Activated CD4-positive, alpha-beta T cell treated with anti-CD3 and anti-CD28 coated beads, Interleukin-2, amount 10 ng/mL, durations not matched to agents 24 days and 14 days (primary cell): ENCODE measurements around the gene ITPK1. TPM values are rescaled to one million over a fixed set of nuclear protein-coding genes. Genes with fewer than 3 reads are reported as not detected.
"Not testable (repeated sequence)": the region's sequence is repeated elsewhere in the genome, so short reads cannot be mapped to it uniquely, and the experiment has no call there.

ENCODE experiments used
- DNase-seq: peaks from one replicate; pipeline ENCODE4 v3.0.0; 2022
- H3K27ac Mint-ChIP-seq: one replicate; pipeline ENCODE4 v1.8.0; 2022; ENCODE audit warnings: mild to moderate bottlenecking, mixed read lengths
- H3K27me3 Mint-ChIP-seq: one replicate; pipeline ENCODE4 v1.8.0; 2022; ENCODE audit warnings: mixed read lengths
- H3K36me3 Mint-ChIP-seq: one replicate; pipeline ENCODE4 v1.8.0; 2022; ENCODE audit warnings: low read depth, mild to moderate bottlenecking, mixed read lengths
- H3K4me1 Mint-ChIP-seq: one replicate; pipeline ENCODE4 v1.8.0; 2021; ENCODE audit warnings: mixed read lengths
- H3K4me3 Mint-ChIP-seq: one replicate; pipeline ENCODE4 v1.8.0; 2022; ENCODE audit warnings: mild to moderate bottlenecking, moderate library complexity, mixed read lengths
- H3K9me3 Mint-ChIP-seq: one replicate; pipeline ENCODE4 v1.8.0; 2021; ENCODE audit warnings: mixed read lengths
- intact Hi-C: fragments of 100-400 bp; cut with micrococcal nuclease; formaldehyde crosslinking; loops from one replicate; pipeline ENCODE4 v1.15.1; 2023
- total RNA-seq: library from RNA; stranded (reverse); gene quantifications from 2 replicates; pipeline ENCODE4 v1.2.3, GENCODE V29; 2022

The ITPK1 gene
- total RNA-seq: 71.0 and 73.9 TPM in 2 replicates

DNA sequence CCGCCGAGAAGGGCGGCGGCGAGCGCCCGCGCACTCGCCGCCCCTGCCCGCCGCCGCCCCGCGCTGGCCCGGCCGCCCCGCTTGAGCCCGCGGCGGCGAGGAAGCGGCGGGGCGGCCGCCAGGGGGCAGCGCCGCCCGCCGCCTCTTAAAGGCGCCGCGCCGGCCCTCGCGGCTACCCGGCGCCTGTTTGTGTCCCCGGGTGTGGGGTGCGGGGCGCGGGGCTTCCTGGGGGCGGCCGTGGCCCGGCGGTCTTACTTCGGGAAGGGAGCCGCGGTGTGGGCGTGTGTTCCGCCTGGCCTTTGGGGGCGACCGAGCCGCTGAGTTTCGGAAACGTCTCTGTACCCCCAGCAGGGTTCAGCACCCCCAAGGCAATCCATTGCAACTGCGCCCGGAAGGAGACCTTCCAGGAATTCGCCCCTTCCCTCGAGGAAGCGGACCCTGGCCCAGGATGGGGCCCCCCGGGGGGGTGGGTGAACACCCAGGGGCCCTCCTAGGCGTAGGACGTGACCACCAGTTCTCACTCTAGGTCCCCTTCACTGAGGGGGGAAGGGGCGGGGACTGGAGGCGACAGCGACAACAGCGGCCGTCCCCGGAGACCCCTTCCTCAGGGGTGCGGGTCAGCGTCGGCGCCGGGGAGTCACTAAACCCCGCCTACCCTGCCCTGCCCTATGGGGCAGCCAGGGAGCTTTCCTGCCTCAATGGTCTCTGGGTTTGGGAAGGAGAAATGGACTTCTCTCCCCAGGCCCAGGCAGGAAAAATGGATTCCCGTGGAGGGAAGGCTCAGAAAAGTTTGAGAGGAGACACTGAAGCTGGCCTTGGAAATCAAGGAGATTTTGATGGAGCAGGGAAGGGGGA, at the start of gene ITPK1:
ITPK1 (minus strand) TSS at position 105 of the 855 bp plus-strand sequence. CDS start 762 bp downstream, outside the sequence.
- H3K4me3 Mint-ChIP-seq: peak within 1 kb of the TSS; percentile 90
- H3K27ac Mint-ChIP-seq: peak within 1 kb of the TSS; percentile 68
- peaks cover 26% of the 10 kb centered on the region for H3K4me1 Mint-ChIP-seq
- intact Hi-C loops: loop anchor here (2.0 to 5.0 kb wide), 3 partner anchors 69 to 163 kb away; partner anchors contain the start of genes GON7, LYSET, MOAP1 and UBR7
- no peaks in the 10 kb centered on the region for H3K9me3 Mint-ChIP-seq
- peak; percentile 89 for DNase-seq
- peaks cover 2% of the 10 kb centered on the region for H3K36me3 Mint-ChIP-seq
- no peaks in the 10 kb centered on the region for H3K27me3 Mint-ChIP-seq

DNA sequence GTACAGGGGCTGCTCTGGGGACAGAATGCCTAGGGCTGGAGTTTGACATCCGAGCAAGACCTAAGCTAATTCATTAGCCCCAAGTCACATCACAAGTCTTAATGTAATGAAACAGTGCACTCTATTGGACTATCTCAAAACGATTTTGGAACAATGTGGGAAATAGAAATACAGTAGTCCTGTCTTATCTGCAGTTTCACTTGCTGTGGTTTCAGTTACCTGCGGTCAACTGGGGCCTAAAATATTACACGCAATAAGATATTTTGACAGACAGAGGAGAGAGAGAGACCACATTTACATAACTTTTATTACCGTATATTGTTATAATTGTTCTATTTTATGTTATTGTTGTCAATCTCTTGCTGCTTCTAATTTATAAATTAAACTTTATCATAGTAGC, 47.8 kb upstream of the ITPK1 start:
- H3K4me1 Mint-ChIP-seq: no peaks in the 10 kb centered on the region
- H3K36me3 Mint-ChIP-seq: no peaks in the 10 kb centered on the region

DNA sequence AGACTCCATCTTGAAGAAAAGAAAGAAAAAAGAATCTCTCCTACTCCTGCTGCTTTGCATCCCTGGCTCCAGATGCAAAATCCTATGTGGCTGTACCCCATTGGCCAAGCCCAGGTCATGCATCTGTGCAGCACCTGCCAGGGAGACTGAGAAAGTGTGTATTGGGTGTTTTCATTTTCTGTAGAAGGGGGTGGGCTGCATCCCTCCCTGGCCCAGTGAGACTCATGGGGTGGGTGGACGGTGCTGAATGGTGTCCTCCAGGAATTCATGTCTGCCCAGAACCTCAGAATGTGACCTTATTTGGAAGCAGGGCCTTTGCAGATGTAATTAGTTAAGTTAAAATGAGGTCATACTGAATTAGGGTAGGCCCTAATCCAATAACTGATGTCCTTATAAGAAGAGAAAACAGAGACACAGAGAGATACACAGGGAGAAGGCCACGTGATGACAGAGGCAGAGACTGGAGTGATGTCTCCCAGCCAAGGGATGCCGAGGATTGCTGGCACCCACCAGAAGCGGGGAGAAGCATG, 45.8 kb upstream of the ITPK1 start:
- H3K27me3 Mint-ChIP-seq: peaks cover 2% of the 10 kb centered on the region
- H3K4me1 Mint-ChIP-seq: no peaks in the 10 kb centered on the region
- H3K27ac Mint-ChIP-seq: no peak overlapping the region
- no peaks in the 10 kb centered on the region for H3K36me3 Mint-ChIP-seq
- intact Hi-C loops: no loop called here
- no peak for DNase-seq
- H3K9me3 Mint-ChIP-seq: no peaks in the 10 kb centered on the region
- no peak overlapping the region for H3K4me3 Mint-ChIP-seq

More for the DNA sequence above, 47.8 kb upstream of the ITPK1 start:
- Mint-ChIP-seq H3K27ac (no peak overlapping the region), H3K27me3 (no peaks in the 10 kb centered on the region), H3K9me3 (no peaks in the 10 kb centered on the region), H3K4me3 (no peak overlapping the region)
- intact Hi-C loops: no loop called here
- no peak for DNase-seq

DNA sequence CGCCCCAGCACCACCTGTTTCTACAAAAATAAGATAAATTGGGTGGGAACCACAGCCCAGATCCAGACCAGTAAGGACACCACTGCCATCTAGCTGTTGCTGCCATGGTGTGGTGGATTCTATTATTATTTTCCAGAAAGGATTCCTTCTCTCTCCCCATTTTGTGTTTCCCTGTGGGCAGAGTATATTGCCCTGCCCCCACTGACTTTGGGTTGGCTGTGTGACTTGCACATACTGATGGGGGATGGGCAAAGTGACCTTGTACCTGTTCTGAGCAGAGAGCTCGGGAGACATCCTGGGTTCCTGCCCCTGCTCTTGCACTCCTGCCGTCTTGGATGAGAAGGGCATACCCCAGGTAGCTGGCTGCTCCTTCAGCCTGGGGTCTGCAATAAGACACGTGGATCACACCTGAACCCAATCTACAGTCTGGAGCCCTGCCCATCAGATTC, 44.7 kb upstream of the ITPK1 start:
- H3K9me3 Mint-ChIP-seq: no peaks in the 10 kb centered on the region
- intact Hi-C loops: no loop called here
- peaks cover 2% of the 10 kb centered on the region for H3K27me3 Mint-ChIP-seq
- no peak overlapping the region for H3K27ac Mint-ChIP-seq
- DNase-seq: no peak
- H3K36me3 Mint-ChIP-seq: no peaks in the 10 kb centered on the region
- no peaks in the 10 kb centered on the region for H3K4me1 Mint-ChIP-seq
- no peak overlapping the region for H3K4me3 Mint-ChIP-seq

DNA sequence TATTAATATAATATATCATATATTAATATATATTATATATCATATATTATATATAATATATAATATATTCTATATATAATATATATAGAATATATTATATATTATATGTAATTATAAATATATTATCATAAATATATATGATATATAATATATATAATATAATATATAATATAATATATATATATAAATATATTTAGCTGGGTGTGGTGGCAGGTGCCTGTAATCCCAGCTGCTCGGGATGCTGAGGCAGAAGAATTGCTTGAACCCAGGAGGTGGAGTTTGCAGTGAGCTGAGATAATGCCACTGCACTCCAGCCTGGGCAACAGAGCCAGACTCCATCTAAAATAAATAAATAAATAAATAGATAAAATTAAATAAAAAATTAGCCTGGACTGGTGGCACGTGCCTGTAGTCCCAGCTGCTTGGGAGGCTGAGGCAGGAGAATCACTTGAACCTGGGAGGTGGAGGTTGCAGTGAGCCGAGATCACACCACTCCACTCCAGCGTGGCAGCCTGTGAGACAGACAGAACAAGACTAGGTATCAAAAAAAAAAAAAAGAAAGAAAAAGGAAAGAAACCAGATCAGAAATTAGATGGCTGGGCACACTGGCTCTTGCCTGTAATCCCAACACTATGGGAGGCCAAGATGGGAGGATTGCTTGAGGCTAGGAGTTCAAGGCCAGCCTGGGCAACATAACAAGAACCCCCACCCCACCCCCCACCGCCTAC, 44.1 kb upstream of the ITPK1 start:
- H3K4me3 Mint-ChIP-seq, H3K27ac Mint-ChIP-seq, DNase-seq, H3K36me3 Mint-ChIP-seq, H3K4me1 Mint-ChIP-seq, H3K9me3 Mint-ChIP-seq, intact Hi-C loops, H3K27me3 Mint-ChIP-seq: not testable (repeated sequence)

DNA sequence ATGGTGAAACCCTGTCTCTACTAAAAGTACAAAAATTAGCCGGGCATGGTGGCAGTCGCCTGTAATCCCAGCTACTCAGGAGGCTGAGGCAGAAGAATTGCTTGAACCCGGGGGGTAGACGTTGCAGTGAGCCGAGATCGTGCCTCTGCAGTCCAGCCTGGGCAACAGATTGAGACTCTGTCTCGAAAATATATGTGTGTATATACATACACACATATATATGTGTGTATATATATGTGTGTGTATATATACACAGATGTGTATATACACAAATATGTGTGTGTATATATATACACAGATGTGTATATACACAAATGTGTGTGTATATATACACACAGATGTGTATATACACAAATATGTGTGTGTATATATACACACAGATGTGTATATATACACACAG, 42.6 kb upstream of the ITPK1 start:
- intact Hi-C loops, H3K27me3 Mint-ChIP-seq, H3K27ac Mint-ChIP-seq, H3K9me3 Mint-ChIP-seq, DNase-seq, H3K4me1 Mint-ChIP-seq, H3K36me3 Mint-ChIP-seq, H3K4me3 Mint-ChIP-seq: not testable (repeated sequence)

DNA sequence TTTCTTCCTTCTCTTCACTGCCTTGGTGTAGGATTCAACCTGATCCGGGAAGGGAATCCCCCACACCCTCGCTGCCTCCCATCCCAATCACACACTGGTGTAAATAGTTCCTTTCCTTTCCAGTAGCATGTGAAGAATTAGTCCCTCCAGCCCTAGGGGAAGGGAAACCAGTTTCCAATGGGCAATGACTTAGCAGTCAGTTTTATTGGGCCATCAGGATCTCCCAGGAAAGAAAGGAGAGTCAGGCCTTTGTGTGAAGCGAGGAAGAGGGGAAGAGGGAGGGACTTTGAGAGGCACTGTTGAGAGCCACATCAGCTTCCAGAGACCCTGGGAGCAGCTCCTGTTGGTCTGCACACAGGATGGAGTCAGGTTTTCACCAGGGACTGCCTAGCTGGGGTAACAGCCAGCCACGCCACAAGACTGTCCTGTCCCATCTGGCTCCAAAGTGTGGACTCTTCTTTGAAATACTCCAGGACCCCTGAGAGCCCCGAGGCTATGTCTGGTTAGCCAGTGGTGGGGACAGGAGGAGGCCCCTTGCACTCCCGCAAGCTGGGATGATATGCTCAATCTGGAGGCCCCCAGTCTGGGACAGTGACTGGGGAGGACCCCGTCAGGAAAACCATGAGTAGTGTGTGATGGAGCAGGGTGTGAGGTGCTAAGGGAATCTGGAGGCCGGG, 41.1 kb upstream of the ITPK1 start:
- Mint-ChIP-seq H3K9me3 (no peaks in the 10 kb centered on the region), H3K4me1 (no peaks in the 10 kb centered on the region), H3K27me3 (peaks cover 4% of the 10 kb centered on the region), H3K4me3 (no peak overlapping the region), H3K27ac (no peak overlapping the region), H3K36me3 (no peaks in the 10 kb centered on the region)
- DNase-seq: no peak
- intact Hi-C loops: no loop called here

DNA sequence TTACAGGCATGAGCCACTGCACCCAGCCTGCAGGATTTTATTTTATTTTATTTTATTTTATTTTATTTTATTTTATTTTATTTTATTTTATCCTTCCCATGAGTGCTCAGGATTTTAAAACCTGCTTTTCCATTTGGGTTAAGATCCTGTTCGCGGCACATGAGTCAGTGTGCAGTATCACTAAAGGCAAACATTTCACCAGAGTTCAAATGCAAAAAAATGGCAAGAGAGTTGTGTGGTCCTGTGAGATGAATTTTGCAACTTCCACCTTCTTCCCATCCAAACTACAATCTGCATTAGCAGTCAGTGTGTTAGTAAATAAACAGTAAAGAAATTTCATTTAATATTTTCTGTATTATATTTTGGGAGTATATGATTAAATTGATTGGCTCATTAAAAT, 39.9 kb upstream of the ITPK1 start:
- Mint-ChIP-seq H3K4me1 (no peaks in the 10 kb centered on the region), H3K36me3 (no peaks in the 10 kb centered on the region), H3K27me3 (peaks cover 6% of the 10 kb centered on the region), H3K27ac (no peak overlapping the region), H3K9me3 (no peaks in the 10 kb centered on the region), H3K4me3 (no peak overlapping the region)
- no peak for DNase-seq
- intact Hi-C loops: no loop called here

DNA sequence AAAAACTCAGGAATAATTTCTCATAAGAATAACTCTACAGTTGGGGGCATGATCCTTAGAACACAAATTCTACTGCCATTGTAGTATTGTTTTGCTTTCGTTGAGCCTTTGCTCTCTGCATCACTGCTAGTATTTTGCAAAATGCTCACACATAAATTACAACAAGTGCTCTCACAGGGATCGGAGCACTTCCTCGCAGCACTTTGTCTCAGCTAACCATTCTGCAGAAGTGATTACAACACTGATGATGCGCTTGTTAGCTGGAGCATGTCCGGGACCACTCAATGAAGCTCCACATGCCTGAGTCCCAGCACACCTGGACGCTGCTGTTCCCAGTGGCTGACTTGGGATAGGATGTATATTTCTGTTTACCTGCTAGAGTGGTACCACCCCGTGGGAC, 37.4 kb upstream of the ITPK1 start:
- H3K36me3 Mint-ChIP-seq: no peaks in the 10 kb centered on the region
- intact Hi-C loops: no loop called here
- H3K9me3 Mint-ChIP-seq: no peaks in the 10 kb centered on the region
- H3K4me3 Mint-ChIP-seq: no peak overlapping the region
- no peak overlapping the region for H3K27ac Mint-ChIP-seq
- no peaks in the 10 kb centered on the region for H3K4me1 Mint-ChIP-seq
- H3K27me3 Mint-ChIP-seq: peaks cover 6% of the 10 kb centered on the region
- DNase-seq: no peak

DNA sequence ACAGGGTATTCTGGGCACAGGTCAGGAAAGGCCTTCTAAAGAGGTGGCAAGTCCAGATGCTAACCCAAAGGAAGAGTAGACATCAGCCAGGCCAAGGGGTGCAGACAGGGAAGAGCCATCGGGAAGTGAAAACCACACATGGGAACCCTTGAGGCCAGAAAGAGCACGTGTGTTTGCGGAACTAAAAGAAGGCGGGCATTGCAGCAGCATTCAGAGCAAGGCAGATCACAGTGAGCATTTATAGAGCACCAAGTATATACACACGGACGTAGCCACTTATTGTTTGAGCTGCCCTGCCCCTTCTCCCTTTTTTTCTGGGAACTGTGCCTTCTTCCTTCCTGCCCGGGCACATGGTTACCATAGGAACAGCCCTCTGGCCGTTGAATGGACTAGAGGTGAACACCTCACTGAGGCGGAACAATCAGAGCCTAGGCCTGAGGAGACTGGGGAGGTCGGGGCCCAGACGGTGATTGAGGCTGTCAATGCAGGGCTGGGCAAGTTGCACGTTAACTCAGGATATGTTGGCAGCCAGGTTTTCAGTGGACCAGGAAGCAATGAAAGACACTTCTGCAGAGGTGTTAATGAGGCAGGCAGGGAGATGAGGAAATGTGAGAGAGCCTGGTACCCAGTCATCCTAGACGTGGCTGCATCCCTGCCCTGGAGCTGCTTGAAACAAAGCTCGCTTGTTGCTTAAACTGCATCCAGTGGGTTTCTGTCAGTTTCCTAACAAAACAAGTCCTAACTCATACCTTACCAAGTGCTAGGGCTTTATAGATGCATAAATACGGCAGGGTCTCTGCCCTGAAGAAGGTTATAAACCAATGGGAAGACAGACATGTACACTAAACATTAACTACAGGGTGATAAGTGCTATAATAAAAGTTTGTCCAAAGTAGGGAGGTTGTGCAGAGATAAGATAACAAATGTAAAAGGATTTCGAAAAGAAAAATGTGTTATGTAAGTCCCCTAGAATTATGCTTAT, 34.8 kb upstream of the ITPK1 start:
- Mint-ChIP-seq H3K4me3 (no peak overlapping the region), H3K36me3 (no peaks in the 10 kb centered on the region), H3K4me1 (no peaks in the 10 kb centered on the region), H3K27me3 (peaks cover 3% of the 10 kb centered on the region), H3K27ac (no peak overlapping the region), H3K9me3 (no peaks in the 10 kb centered on the region)
- intact Hi-C loops: no loop called here
- no peak for DNase-seq

DNA sequence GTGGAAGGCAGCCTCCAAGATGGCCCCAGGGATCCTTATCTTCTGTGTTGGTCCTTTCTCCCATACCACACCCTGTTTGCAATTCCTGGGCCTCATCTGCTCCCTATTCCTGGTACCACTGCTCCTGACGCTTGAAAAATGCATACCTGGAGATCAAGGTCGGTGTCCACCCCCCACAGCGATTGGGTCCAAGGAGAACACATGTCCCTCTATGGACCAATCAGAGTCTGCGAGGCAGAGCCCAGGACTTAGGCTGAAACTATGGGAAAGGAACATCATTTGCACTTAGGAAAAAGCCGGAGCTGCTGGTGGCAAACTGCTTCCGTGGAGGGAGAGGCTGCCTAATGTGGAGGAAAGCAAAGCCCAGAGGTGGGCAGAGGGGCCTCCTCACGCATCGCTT, 33.3 kb upstream of the ITPK1 start:
- H3K4me1 Mint-ChIP-seq: no peaks in the 10 kb centered on the region
- H3K4me3 Mint-ChIP-seq: no peak overlapping the region
- DNase-seq: no peak
- no peaks in the 10 kb centered on the region for H3K36me3 Mint-ChIP-seq
- H3K27ac Mint-ChIP-seq: no peak overlapping the region
- H3K27me3 Mint-ChIP-seq: peaks cover 3% of the 10 kb centered on the region
- H3K9me3 Mint-ChIP-seq: no peaks in the 10 kb centered on the region
- intact Hi-C loops: no loop called here

DNA sequence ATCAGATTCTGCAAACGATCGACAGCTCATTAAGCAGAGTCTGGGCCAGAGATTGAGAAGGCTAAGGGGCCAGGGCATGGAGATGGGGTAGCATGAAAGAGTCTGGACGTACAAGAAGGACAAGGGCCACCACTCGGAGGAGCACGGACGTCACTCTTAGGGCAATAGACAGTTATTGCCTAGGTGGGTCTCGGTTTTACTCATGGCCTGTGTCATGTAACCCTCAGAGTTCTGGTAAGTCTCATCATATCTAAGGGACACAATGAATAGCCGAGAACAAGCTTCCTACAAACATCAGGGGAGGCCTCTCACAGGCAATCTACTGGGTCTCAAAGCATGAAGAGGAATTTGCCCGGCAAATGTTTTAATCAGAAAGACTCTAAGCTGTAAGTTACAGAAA, 30.4 kb upstream of the ITPK1 start:
- Mint-ChIP-seq H3K36me3 (no peaks in the 10 kb centered on the region), H3K27me3 (no peaks in the 10 kb centered on the region), H3K27ac (no peak overlapping the region), H3K4me1 (no peaks in the 10 kb centered on the region), H3K4me3 (no peak overlapping the region), H3K9me3 (no peaks in the 10 kb centered on the region)
- intact Hi-C loops: no loop called here
- no peak for DNase-seq
